HG03135 (cell line): ENCODE measurements around the gene EXOC1.
A peak's percentile ranks its signal among the peaks of the same experiment; 100 is the strongest.

ENCODE experiments used
- ATAC-seq: cut with Tn5 transposase; IDR thresholded peaks from one replicate; pipeline ENCODE4 v1.9.1; 2021; ENCODE audit warnings: mild to moderate bottlenecking, moderate library complexity; ENCODE audit not compliant: unreplicated experiment

Gene EXOC1

GRCh38 chr4:55948726-55949481, 95.5 kb downstream of the EXOC1 start, which contains the start of gene CEP135:
CEP135 (plus strand) TSS chr4:55948945; CDS start chr4:55952131, 3,186 bp downstream.
- ATAC-seq, result peak; percentile 81

- no peak for ATAC-seq
Measured at GRCh38 chr4:55949482-55949802, 96.0 kb downstream of the EXOC1 start.

GRCh38 chr4:55951191-55951922, 97.9 kb downstream of the EXOC1 start:
- no peak for ATAC-seq
